ENCODE results near the gene MIER3.
A peak's percentile ranks its signal among the peaks of the same experiment; 100 is the strongest.

MIER3 gene

DNA sequence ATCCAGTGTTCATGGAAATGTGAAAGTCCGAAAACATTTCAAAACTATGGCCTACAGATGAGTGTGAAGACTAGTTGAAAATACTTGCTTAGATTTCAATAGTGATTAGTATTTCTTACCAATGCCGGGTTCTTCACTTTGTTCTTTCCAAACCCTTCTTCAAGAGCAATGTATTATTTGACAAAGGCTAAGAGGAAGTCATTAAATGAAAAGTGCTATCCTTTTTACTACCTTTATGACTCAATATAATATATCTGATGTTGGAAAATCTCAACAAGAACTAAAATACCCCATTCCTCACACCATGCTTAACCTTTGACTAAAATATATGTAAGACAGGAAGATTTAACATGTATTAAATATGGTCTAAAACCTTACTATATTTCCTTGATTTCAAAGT lies 6.7 kb upstream of the MIER3 start:
- no peak for DNase-seq

DNA sequence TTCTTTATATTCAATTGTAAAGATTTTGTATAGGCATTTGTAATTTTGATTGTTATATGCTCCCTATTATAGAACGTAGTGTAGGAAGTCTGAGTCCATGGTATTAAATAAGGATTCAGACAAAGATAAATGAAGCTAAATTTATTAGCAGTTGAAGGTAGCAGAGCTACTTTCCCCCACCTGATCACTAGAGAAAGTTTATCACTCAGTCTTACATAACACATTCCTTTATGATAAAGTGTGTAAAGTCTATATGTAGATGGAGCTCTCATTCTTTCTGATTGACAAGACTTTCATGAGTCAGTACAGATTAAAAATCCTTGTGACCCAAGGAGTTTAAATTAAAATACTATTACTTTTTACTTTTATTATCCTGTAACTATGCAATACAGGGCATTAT lies 2.3 kb upstream of the MIER3 start:
- DNase-seq = no peak

DNA sequence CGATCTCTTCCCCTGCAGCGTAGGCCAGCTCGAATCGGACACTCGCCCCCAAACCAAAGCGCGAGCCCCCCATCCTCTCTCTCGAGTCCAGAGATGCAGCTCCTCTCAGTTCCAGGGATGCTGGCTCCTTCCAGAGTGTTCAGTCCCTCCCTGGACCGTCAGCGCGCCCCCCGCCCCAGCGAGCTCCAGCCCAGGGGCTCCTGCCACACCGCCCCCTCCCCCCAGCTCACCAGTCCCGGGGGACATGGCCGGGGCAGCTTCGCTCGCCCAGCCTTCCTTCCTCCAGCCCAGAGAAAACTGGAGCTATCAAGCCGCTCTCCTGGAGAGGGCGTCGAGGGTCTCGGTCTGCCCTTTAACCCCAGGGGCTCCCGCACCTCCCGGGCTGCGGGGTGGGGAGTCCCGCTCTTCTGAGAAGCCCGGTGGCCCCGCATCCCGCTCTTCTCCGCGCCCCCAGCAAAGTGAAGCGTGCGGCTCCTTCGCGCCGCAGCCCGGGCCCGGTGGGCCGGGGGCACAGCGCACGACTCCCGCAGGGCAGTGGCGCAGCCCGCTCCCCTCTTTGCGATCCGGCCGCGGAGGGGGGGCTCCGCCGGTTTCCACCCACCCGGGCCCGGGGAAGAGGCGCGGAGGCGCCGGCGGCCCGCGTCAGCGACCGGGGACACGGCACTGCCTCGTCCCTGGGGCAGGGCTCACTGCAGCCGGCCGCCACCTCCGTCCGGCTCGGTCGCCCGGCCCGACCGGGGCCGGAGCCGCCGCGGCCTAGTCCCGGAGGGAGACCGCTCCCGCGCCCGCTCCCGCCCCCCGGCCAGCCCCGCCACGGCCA lies 587 bp downstream of the MIER3 start:
- peak in 1 of 2 experiments; percentile 2 for DNase-seq

DNA sequence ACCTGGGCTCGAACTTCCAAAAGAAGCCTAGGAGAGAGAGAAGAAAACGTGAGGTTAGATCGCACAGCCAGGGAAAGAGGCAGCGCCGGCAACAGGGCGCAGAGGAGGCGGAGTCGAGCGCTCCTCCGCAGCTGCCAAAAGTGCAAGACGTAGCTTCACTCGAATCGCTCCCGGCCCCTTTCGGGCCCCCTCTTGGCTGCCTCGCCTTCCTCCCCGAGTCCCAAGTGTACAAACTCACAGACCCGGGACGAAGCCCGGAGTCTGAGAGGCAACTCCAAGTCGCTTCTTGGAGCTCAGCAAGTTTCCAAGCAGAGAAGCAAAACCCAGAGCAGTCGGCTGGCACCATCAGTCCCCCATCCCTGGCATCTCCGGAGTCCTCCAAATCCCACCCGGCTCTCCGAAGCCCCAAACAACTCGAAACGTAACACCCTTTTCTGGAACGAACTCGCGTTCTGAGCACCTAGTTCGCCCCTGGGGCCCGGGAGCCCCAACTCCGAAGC lies 1.2 kb downstream of the MIER3 start:
- DNase-seq = no peak

DNA sequence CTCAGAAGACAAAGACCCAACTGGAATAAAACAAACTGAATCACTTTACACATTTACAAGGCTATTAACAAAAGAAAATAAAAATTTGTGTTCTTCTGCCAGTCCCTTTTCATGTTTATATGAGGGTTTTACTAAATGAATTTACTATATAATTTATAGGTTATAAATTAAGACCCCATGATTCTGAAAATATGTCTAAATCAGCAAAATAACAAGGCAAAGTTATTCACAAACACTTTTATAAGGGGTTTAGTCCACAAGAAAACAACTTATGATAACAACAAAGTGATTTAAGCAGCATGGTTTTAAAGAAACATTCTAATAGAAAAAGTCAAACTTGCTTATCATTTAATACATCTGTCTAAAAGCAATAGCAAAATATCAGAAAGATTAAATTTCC lies 4.9 kb downstream of the MIER3 start:
- DNase-seq = no peak

DNA sequence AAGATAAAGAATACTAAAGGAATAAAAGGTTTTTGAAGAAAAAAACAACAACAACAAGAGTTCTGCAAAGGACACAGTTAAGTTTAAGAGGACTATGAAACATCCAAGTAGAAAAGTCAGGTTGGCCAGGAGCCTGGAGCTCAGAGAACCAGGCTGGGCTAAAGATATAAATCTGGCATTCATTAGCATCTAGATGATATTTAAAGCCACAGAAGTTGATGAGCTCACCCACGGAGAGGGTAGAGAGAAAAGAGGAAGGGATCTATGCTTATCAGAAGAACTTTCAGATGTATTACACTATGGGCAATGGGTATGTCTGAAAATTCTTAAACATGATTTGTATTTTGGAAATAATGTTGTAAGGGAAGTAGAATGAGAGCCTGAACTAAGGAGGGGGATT lies 9.9 kb downstream of the MIER3 start:
- DNase-seq = no peak

DNA sequence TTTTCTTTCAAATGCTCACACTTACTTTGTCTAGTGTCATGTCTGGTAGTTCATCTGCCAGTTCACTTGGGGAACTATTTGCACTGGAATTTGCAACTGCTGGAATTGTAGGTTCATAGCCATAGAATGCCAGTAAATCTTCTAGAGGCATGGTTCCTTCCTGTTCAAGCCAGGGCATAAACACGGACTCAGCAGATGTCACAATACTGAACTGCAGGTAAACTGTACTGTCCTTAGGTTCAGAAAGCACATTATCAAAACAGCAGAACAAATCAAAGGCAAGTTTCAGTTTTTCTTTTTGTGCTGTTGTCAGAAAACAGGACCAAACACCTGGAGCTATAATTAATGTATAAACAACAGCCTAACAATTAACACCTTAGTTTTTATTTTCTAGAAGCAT lies 13.1 kb downstream of the MIER3 start:
- no peak for DNase-seq

DNA sequence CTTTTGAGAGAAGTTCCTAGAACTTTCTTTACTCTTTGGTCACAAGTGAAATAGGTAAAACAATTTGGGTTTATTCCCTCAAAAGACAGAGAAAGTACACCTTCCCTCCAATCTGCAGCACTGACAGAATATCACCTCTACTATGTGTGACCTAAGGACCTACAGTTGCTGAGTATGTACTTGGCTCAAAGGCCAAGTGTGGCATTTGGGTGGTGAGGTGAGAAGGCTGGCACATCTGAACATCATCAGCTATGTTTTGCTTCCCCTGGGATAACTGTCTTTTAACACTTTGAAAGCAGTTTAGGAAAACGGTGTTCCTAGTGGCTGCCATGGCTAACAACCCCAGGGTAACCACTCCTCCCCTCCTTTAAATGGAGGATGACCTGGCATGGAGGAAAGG lies 17.6 kb downstream of the MIER3 start:
- no peak for DNase-seq

DNA sequence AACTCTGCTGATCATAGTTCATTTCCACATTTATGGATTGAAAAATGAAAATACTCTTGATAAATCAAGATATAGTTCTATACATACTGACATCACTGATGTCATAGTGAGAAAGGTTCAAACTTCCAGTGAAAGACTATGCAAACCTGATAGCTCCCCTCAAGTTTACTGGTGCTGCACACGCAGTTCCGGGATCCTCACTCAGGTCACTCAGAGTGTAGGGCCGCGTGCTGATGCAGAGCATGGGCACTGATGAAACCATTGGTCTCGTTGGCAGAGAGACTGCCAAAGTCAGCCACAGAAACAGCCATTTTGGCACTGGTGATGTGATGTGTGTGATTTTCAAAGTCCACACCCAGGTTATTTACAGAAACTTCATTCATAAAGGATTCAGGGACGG lies 29.0 kb downstream of the MIER3 start:
- no peak for DNase-seq

DNA sequence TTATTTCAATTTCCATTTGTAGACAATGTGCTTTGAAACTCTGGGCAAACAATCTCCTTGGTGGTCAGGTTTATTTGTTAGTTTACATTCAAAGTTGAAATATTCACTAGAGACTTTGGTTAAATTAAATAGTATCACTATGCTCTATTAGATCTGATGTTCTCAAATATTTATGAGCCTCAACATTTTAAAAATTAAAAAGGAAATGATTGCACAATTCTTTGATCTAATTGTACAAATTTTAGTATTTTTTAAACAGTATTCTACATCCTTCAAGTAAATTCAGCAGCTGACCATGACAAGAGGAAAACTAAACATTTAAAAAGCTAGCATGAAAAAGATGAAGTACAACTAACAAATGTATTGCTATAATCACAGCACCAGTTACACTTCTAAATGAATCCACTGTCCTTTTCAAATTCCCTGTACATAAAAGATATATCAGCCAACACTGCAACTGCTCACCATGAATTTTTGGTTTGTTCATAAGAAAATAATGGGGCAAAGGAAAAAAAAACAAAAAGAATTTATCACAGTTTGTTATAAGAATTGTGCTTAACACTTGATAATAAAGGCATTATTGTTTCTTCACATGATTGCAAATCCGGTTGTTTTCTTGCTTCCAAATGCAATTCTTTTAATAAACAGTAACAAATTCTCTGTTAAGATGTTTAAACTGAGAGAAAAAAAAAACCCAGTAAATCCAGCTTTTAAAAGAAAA lies 31.8 kb downstream of the MIER3 start:
- DNase-seq = no peak

DNA sequence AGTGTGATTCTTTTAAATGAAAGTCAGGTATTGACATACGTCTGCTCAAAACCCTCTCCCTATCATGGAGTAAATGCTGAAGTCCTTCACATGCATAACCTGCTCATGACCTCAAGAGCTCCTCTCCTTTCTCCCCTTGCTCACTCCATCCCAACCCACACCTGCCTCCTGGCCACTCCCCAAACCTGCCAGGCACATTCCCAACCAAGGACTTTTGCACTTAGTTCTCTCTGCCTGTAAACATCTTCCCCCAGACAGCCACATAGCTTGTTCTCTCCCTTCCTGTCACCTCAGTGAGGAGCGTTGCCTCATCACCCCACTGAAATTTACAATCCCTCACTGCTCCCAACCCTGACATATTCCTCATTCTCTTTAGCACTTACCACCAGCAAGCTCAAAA lies 33.9 kb downstream of the MIER3 start:
- DNase-seq = no peak

DNA sequence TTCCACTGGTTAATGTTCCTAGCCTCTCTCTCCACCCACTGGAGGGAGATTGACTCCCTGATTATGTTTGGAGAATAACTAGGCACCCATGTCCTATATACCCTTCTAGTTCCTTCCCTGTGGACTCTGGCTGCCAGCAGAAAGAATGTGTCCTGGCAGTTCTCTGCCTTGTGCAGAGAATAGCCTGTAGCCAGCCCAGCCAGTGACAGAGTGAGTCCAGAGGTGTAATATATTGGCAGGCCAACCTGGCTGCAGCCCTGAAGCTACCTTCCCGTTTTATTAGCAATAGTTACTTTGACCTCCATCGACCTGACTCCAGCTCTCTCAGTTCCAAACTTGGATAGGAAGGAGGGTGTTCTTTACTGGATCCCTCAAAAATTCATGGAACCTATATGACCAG lies 34.4 kb downstream of the MIER3 start:
- DNase-seq = no peak

DNA sequence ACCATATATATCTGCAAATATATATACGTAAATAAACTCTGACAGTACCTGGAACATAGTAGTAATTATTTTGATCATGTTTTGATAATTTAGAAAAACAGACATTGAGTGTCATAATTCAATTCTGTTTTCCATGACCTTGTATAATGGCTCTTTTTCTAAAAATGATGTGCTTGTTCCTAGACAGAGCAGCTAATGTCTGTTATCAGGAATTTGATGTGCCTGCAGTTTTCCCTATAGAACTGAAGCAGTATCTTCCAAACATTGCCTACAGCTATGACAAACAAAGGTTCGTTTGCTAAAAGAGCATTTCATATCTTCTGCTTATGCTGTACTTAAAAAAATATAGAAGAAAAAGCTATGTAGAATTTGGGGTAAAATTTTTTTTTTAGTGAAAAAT lies 37.2 kb downstream of the MIER3 start:
- no peak for DNase-seq

DNA sequence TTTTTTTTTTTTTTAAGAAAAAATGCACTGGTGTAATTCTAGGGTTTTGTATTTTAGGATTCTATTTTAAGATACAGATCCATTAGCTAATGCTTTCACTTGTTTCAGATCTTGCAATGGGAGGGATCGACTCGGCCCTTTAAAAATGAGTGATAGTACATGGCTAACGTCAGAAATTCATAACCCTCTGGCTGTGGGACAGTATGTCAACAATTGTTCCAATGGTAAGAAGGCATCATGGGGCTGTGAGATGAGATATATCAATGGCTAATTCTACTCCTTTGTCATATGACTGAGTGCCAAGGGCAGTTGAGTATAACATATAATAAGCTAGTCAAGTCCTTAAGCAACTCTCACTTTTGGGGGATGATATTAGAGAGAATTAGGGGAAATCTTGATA lies 38.2 kb downstream of the MIER3 start:
- no peak for DNase-seq

DNA sequence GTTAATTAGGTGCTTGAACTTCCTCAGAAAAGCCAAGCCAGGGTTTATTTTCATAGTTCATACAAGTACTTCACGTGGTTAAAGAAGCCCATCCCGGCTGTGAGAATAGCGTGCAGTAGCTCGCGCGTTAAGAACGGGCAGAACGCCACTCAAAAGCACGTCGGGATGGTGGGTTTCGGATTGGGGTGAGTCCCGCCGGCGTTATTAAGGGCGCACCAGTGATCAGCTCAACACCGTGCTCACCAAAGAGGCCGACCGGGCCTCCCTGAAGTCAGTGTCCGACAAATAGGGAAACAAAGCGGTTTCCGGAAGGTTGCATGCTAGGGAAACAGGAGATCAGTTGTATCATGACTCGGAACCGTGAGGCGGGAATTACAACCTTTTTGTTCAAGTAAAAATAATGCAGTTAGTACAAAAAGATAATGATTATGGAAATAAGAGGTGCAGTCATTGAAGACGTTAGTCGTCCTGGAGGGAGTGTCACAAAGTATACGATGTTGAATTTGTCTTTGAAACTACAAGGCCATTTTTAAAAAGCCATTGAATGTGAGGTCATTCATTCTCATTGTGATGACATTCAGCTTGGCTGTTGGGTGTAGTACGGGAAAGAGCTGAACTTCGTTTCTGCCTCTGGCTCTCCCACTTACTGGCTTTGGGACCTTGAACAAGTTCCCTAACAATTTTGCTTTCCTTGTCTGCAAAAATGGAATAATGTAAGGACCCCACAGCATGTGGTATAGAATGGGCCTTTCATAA lies 41.5 kb downstream of the MIER3 start:
- DNase-seq = peak in 1 of 2 experiments; percentile 38

DNA sequence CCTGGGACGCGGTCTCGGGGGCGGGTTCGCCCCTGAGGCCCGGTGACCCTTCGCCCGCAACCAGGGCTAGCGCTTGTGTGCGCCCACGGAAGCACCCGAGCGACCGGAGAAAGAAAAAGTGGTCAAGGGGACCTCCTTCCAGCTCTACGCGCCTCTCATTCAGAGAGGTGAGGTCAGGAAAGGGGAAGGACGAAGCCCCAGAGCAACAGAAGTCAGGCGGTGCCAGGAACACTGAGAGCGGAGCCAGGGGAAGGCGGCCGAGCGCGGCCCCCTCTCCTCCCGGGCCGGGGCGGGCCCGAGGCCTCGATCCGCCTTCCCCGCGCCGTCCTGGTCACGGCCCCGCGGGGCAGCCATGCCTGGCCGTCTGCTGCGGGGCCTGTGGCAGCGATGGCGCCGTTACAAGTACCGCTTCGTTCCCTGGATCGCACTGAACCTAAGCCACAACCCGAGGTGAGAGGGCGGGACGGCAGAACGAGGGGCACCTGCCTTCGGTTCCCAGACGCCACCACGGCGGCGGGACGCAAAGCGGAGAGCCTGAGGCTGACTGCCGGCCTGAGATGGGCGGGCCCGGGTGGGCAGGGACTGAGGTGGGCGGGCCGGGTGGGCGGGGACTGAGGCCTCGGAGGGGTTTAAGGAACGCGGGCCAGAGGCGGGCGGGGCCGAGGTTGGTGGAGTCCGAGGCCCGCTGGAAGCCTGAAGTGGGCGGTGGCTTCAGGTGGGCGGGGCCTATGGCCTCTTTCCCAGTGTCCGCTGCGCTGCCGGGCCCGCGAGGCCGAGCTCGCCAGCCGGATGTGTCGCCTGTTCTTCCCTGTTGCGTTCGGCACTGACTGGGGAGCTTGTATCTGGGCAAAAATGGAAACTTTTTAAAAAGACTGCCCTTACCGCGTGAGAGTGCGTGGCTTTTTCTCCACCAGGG lies 42.4 kb downstream of the MIER3 start, which contains the start of gene SETD9:
Gene SETD9 (plus strand): TSS at position 303 of the 916 bp plus-strand sequence. CDS start 50 bp downstream, at position 353.
- DNase-seq = peak; percentile 86 to 88

DNA sequence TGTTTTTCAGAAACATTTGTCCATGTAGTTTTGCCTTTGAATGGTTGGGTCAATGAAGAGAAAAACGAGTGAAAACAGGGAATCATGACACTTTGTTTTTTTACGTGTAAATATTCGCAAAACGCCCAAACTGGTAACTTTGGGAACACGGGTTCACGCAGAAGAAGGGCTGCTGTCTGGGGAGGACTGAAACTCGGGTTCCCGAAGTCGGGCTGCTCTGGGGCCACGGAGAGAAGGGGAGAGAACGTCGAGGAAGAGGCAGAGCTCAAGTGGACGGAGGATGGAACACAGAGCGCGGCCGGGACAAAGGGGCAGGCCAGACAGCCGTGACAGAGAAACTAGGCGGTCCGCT lies 43.0 kb downstream of the MIER3 start:
- DNase-seq = no peak

DNA sequence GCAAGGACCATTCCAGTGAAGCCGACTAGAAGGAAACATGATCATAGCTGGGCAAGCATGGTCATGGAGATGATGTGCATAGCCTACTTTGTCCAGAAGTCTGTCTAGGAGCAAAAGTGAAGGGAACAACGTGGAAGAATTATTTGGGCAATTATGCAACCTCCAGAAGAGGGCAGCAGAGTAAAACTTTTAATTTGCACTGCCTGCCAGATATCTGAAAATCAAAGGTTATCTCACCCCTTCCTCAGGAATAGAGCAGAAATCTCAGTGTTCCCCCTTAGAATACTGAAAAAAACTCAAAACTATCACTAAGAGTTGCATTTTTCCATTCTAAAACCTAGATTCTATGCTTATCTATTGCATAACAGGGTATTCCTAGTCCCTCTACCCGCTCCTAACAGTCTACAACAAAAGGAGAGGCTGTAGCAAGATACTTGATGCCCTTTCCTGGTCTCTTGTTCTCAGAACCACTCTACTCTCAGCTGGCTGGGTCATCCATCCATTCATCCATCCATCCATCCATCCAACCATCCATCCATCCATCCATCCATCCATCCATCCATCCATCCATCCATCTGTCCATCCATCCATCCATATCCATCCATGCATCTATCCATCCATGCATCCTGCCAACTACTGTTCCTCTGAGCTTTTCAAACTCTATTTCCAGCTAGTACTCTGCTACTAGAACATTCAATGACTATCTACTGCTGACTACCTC lies 50.9 kb downstream of the MIER3 start:
- no peak for DNase-seq

DNA sequence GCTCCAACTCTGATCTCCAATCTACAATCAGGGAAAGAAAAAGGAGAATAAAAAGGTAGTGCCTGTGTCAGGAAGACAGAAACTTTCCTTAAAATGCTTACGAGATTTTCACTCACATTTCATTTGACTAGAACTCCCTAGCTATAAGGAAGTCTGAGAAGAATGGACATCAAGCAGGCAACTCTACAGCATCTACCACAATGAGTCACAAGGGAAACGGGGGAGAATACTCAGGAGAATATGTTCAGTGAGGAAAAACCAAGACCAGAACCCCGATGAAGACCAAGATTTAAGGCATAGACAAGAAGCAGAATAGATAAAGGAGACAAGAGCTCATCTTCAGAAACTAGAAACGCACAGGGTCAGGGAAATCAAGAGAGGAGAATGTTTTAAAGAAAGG lies 51.5 kb downstream of the MIER3 start:
- DNase-seq = no peak

DNA sequence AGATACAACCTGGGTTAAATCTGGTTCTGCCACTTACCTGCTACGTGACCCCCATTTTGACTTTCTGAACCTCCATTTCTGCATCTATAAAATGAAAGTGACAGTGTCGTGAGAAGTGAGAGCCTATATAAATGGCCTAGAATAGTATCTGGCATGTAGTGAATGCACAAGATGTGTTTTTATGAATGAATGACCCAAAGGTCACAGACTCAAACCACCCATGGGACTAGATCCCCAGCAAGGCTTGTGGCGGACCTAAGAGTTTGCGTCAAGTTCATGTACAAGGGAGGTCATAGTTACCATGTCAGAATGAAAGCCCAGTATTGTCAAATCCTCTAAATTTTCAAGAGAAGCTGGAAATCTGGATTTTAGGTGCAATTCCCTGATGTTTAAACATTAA lies 53.7 kb downstream of the MIER3 start:
- DNase-seq = no peak

DNA sequence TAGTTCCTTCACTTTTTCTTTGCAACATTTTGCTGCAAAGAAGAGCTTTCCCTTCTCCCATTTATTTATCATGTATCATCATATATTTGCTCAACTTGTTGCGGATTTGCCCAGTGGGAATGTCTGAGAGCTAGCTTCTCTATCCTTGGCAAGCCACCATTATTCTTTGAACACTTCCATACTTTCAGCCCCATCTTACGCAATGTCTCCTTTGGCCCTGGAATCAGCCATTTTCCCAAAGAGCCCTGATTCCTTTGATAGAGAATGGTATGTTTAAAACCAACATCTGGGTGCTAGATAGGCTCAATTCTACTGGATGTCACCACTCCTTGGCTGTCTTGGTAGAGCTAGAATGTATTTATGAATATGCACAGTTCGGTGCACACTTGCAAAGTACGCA lies 55.2 kb downstream of the MIER3 start:
- no peak for DNase-seq
